Neural progenitor cell (in vitro differentiated cells): Measurements from ENCODE around the gene TXNDC15. TPM values are rescaled to one million over a fixed set of nuclear protein-coding genes. Genes with fewer than 3 reads are reported as not detected.

Experiments
- DNase-seq: peaks from one replicate; pipeline ENCODE4 v3.0.0-alpha.2; 2016; ENCODE audit warnings: low spot score
- H2AFZ ChIP-seq: fragments of 200-600 bp; sonication (generic); replicated peaks from 2 replicates; pipeline ENCODE4 v1.6.1; 2016; ENCODE audit warnings: antibody characterized with exemption
- H3F3A ChIP-seq: fragments of 200-600 bp; sonication (generic); 2 replicates; pipeline ENCODE4 v1.6.1; 2016; ENCODE audit warnings: antibody characterized with exemption, low read depth
- H3K27ac ChIP-seq: fragments of 200-600 bp; sonication (generic); 2 replicates; pipeline ENCODE4 v1.5.1; 2016; ENCODE audit warnings: mild to moderate bottlenecking
- H3K27me3 ChIP-seq: fragments of 200-600 bp; sonication (generic); 2 replicates; pipeline ENCODE4 v1.6.1; 2016; ENCODE audit warnings: mild to moderate bottlenecking, moderate library complexity
- H3K36me3 ChIP-seq: fragments of 200-600 bp; sonication (generic); 2 replicates; pipeline ENCODE4 v1.5.1; 2016
- H3K4me1 ChIP-seq: fragments of 200-600 bp; sonication (generic); 2 replicates; pipeline ENCODE4 v1.6.1; 2016; ENCODE audit warnings: mixed run types
- H3K4me2 ChIP-seq: fragments of 200-600 bp; sonication (generic); 2 replicates; pipeline ENCODE4 v1.6.1; 2016
- H3K4me3 ChIP-seq: fragments of 200-600 bp; sonication (generic); 2 replicates; pipeline ENCODE4 v1.5.1; 2016
- H3K79me2 ChIP-seq: fragments of 200-600 bp; sonication (generic); 2 replicates; pipeline ENCODE4 v1.6.1; 2016; ENCODE audit warnings: low read depth
- H3K9ac ChIP-seq: fragments of 200-600 bp; sonication (generic); 2 replicates; pipeline ENCODE4 v1.6.1; 2016
- H3K9me3 ChIP-seq: fragments of 200-600 bp; sonication (generic); 2 replicates; pipeline ENCODE4 v1.5.1; 2016; ENCODE audit warnings: low read depth
- H4K20me1 ChIP-seq: fragments of 200-600 bp; sonication (generic); 2 replicates; pipeline ENCODE4 v1.6.1; 2016; ENCODE audit warnings: low read depth
- H3K27ac Mint-ChIP-seq: 3 replicates; pipeline ENCODE4 v1.8.0; 2021; ENCODE audit warnings: mixed read lengths
- H3K27me3 Mint-ChIP-seq: 2 replicates; pipeline ENCODE4 v1.8.0; 2022; ENCODE audit warnings: low read depth, mild to moderate bottlenecking, inconsistent platforms, moderate library complexity, mixed read lengths; ENCODE audit not compliant: insufficient read depth
- H3K36me3 Mint-ChIP-seq: 3 replicates; pipeline ENCODE4 v1.8.0; 2021; ENCODE audit warnings: mixed read lengths
- H3K4me1 Mint-ChIP-seq: 3 replicates; pipeline ENCODE4 v1.8.0; 2021; ENCODE audit warnings: mixed read lengths
- H3K4me3 Mint-ChIP-seq: 3 replicates; pipeline ENCODE4 v1.8.0; 2021; ENCODE audit warnings: mild to moderate bottlenecking, moderate library complexity, mixed read lengths
- H3K9me3 Mint-ChIP-seq: 3 replicates; pipeline ENCODE4 v1.8.0; 2020; ENCODE audit warnings: mixed read lengths
- CTCF ChIP-seq: fragments of 200-600 bp; sonication (generic); IDR thresholded peaks from 2 replicates; pipeline ENCODE4 v1.5.1; 2017; ENCODE audit warnings: antibody characterized with exemption, mild to moderate bottlenecking
- EZH2 ChIP-seq: fragments of 200-600 bp; sonication (generic); IDR thresholded peaks from 2 replicates; pipeline ENCODE4 v1.6.1; 2017; ENCODE audit warnings: antibody characterized with exemption, mild to moderate bottlenecking, moderate library complexity
- EZH2phosphoT487 ChIP-seq: fragments of 200-600 bp; sonication (generic); IDR thresholded peaks from 2 replicates; pipeline ENCODE4 v1.6.1; 2017; ENCODE audit warnings: antibody characterized with exemption
- total RNA-seq: library from RNA; depleted of rRNA; stranded (reverse); fragments of >200 nt; gene quantifications from 2 replicates; pipeline ENCODE4 v1.2.3, GENCODE V29; 2015; ENCODE audit warnings: low replicate concordance

TXNDC15 gene
- total RNA-seq, 1 donor from 2014 or later, result 36.6 TPM

- Histone ChIP-seq H3K4me1 (peaks cover under 1% of the 10 kb centered on the region), H3K9ac (no peak overlapping the region), H3K36me3 (no peaks in the 10 kb centered on the region), H3K79me2 (no peaks in the 10 kb centered on the region), H2AFZ (no peak overlapping the region), H3K4me3 (no peak overlapping the region), H4K20me1 (no peaks in the 10 kb centered on the region), H3K4me2 (no peak overlapping the region), H3K27me3 (no peaks in the 10 kb centered on the region), H3F3A (peaks cover under 1% of the 10 kb centered on the region), H3K27ac (no peak overlapping the region), H3K9me3 (no peaks in the 10 kb centered on the region)
- TF ChIP-seq CTCF, result no peak
- TF ChIP-seq EZH2phosphoT487, result no peak
- no peak for TF ChIP-seq EZH2
- Mint-ChIP-seq H3K27ac (no peak overlapping the region), H3K9me3 (no peaks in the 10 kb centered on the region), H3K4me1 (no peaks in the 10 kb centered on the region), H3K27me3 (no peaks in the 10 kb centered on the region), H3K4me3 (no peak overlapping the region), H3K36me3 (peaks cover 8% of the 10 kb centered on the region)
- no peak for DNase-seq
Observed at GRCh38 chr5:134932508-134932907, 58.3 kb downstream of the TXNDC15 start.

- Histone ChIP-seq H2AFZ (no peak overlapping the region), H4K20me1 (no peaks in the 10 kb centered on the region), H3K4me2 (no peak overlapping the region), H3K36me3 (no peaks in the 10 kb centered on the region), H3K9ac (no peak overlapping the region), H3K9me3 (no peaks in the 10 kb centered on the region), H3K79me2 (no peaks in the 10 kb centered on the region), H3K27ac (no peak overlapping the region), H3K4me3 (no peak overlapping the region), H3F3A (peaks cover 9% of the 10 kb centered on the region), H3K27me3 (no peaks in the 10 kb centered on the region), H3K4me1 (peaks cover 18% of the 10 kb centered on the region)
- no peak for DNase-seq
- no peak overlapping the region for H3K27ac Mint-ChIP-seq
- peaks cover 4% of the 10 kb centered on the region for H3K36me3 Mint-ChIP-seq
- peaks cover 8% of the 10 kb centered on the region for H3K4me1 Mint-ChIP-seq
- H3K27me3 Mint-ChIP-seq, result no peaks in the 10 kb centered on the region
- no peaks in the 10 kb centered on the region for H3K9me3 Mint-ChIP-seq
- H3K4me3 Mint-ChIP-seq, result no peak overlapping the region
- TF ChIP-seq CTCF (no peak), EZH2 (no peak), EZH2phosphoT487 (no peak)
Observed at GRCh38 chr5:134934202-134934601, 60.0 kb downstream of the TXNDC15 start.

GRCh38 chr5:134935711-134936602 is 61.8 kb downstream of the TXNDC15 start:
- no peaks in the 10 kb centered on the region for H3K9me3 ChIP-seq
- H3K79me2 ChIP-seq, result no peaks in the 10 kb centered on the region
- H3K4me2 ChIP-seq, result no peak overlapping the region
- no peak for TF ChIP-seq EZH2phosphoT487
- H3K27ac ChIP-seq, result no peak overlapping the region
- peaks cover 23% of the 10 kb centered on the region for H3K4me1 ChIP-seq
- Mint-ChIP-seq H3K27me3 (no peaks in the 10 kb centered on the region), H3K4me3 (no peak overlapping the region), H3K27ac (no peak overlapping the region), H3K36me3 (peaks cover 6% of the 10 kb centered on the region), H3K9me3 (no peaks in the 10 kb centered on the region), H3K4me1 (peaks cover 8% of the 10 kb centered on the region)
- H2AFZ ChIP-seq, result no peak overlapping the region
- no peak overlapping the region for H3K9ac ChIP-seq
- no peaks in the 10 kb centered on the region for H4K20me1 ChIP-seq
- peaks cover 9% of the 10 kb centered on the region for H3F3A ChIP-seq
- no peaks in the 10 kb centered on the region for H3K36me3 ChIP-seq
- DNase-seq, result no peak
- no peak overlapping the region for H3K4me3 ChIP-seq
- H3K27me3 ChIP-seq, result no peaks in the 10 kb centered on the region

- Mint-ChIP-seq H3K9me3 (no peaks in the 10 kb centered on the region), H3K4me1 (peaks cover 8% of the 10 kb centered on the region), H3K27me3 (no peaks in the 10 kb centered on the region), H3K27ac (no peak overlapping the region), H3K4me3 (no peak overlapping the region), H3K36me3 (peaks cover 8% of the 10 kb centered on the region)
- peak overlapping the region; percentile 54 for H3K4me2 ChIP-seq
- H3K27me3 ChIP-seq, result no peaks in the 10 kb centered on the region
- H4K20me1 ChIP-seq, result no peaks in the 10 kb centered on the region
- peak; percentile 32 for DNase-seq
- no peaks in the 10 kb centered on the region for H3K9me3 ChIP-seq
- no peak overlapping the region for H3K9ac ChIP-seq
- peaks cover 23% of the 10 kb centered on the region for H3K4me1 ChIP-seq
- no peak overlapping the region for H2AFZ ChIP-seq
- H3K79me2 ChIP-seq, result no peaks in the 10 kb centered on the region
- peaks cover 9% of the 10 kb centered on the region for H3F3A ChIP-seq
- no peak overlapping the region for H3K27ac ChIP-seq
- H3K36me3 ChIP-seq, result no peaks in the 10 kb centered on the region
- TF ChIP-seq EZH2phosphoT487, result no peak
- TF ChIP-seq EZH2, result no peak
- TF ChIP-seq CTCF, result no peak
- H3K4me3 ChIP-seq, result no peak overlapping the region
Observed at GRCh38 chr5:134937526-134937925, 63.4 kb downstream of the TXNDC15 start.
